Measurements from ENCODE around the gene AAK1.

- TF ChIP-seq, protein P1, sequence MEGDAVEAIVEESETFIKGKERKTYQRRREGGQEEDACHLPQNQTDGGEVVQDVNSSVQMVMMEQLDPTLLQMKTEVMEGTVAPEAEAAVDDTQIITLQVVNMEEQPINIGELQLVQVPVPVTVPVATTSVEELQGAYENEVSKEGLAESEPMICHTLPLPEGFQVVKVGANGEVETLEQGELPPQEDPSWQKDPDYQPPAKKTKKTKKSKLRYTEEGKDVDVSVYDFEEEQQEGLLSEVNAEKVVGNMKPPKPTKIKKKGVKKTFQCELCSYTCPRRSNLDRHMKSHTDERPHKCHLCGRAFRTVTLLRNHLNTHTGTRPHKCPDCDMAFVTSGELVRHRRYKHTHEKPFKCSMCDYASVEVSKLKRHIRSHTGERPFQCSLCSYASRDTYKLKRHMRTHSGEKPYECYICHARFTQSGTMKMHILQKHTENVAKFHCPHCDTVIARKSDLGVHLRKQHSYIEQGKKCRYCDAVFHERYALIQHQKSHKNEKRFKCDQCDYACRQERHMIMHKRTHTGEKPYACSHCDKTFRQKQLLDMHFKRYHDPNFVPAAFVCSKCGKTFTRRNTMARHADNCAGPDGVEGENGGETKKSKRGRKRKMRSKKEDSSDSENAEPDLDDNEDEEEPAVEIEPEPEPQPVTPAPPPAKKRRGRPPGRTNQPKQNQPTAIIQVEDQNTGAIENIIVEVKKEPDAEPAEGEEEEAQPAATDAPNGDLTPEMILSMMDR (optimal IDR thresholded peaks at IDR 0.05 in 1 of 3, IDR thresholded peaks at IDR 0.05 in 1 of 3, conservative IDR thresholded peaks at IDR 0.05 in 1 of 3; ENCODE audit: extremely low read depth in 1 of 3, insufficient read depth in 2 of 3, low read length in 3 of 3), result no peak
- TF ChIP-seq EZH2 (IDR thresholded peaks at IDR 0.05; ENCODE audit: low read length), result no peak
Measured at GRCh38 chr2:69556008-69556407, 87.5 kb downstream of the AAK1 start.

All from keratinocyte (primary cell).